Measurements from ENCODE around the gene TST.

TST gene

GRCh38 chr22:37019309-37020191 lies at the start of gene TST, which contains the start of gene MPST:
Gene TST (minus strand): TSS chr22:37019447. CDS start chr22:37018732, 715 bp downstream.
Gene MPST (plus strand): TSS chr22:37019742. CDS start chr22:37019837, 95 bp downstream.
- no peak for TF ChIP-seq CTCF (IDR thresholded peaks at IDR 0.05; ENCODE audit: control extremely low read depth, extremely low read depth, low read depth, missing control alignments)
- CTCF ChIA-PET = interaction anchor here (0.6 to 5.6 kb wide), 14 partner anchors 10 to 237 kb away, joined by 3 to 40 read pairs (median 7); partner anchors contain the start of gene KCTD17
- DNase-seq (ENCODE audit: extremely low spot score) = peak; percentile 87
- POLR2A ChIA-PET = interaction anchor here (0.6 to 1.0 kb wide), 2 partner anchors 107 to 1327 kb away, joined by 3 read pairs; no protein-coding TSS in a partner anchor

- no peak for DNase-seq (ENCODE audit: extremely low spot score)
- CTCF ChIA-PET = interaction anchor here (1.0 to 2.4 kb wide), 2 partner anchors 11 to 25 kb away, joined by 3 to 9 read pairs; no protein-coding TSS in a partner anchor
- TF ChIP-seq CTCF (IDR thresholded peaks at IDR 0.05; ENCODE audit: control extremely low read depth, extremely low read depth, low read depth, missing control alignments) = no peak
- POLR2A ChIA-PET = no interaction called here
Measured at GRCh38 chr22:37068859-37069258, 49.6 kb upstream of the TST start.

DNA sequence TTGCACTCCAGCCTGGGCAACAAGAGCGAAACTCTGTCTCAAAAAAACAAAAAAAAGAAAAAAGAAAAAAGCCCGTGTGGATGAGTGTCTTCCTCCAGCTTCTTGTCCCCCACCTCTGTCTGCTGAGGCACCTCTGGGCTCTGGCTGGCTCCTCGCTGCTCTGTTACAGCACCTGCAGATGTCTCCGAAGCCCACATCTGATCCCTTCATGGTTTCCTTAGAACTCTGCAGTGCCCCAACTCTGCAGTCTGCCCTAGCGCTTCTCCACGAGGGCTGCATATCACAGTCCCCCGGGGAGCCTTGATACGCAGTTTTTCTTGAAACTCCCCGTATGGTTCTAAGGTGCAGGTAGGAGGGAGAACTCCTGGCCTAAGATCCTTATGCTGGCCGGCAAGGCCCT lies 48.2 kb upstream of the TST start:
- no peak for DNase-seq (ENCODE audit: extremely low spot score)
- ChIA-PET POLR2A (no interaction called here), CTCF (no interaction called here)
- no peak for TF ChIP-seq CTCF (IDR thresholded peaks at IDR 0.05; ENCODE audit: control extremely low read depth, extremely low read depth, low read depth, missing control alignments)

- no peak for DNase-seq (ENCODE audit: extremely low spot score)
- ChIA-PET POLR2A (no interaction called here), CTCF (interaction anchor here (1.4 to 1.6 kb wide), 2 partner anchors 11 to 134 kb away, joined by 3 to 4 read pairs; no protein-coding TSS in a partner anchor)
- TF ChIP-seq CTCF (IDR thresholded peaks at IDR 0.05; ENCODE audit: control extremely low read depth, extremely low read depth, low read depth, missing control alignments) = no peak
Measured at GRCh38 chr22:37065961-37066360, 46.7 kb upstream of the TST start.

- CTCF ChIA-PET = interaction anchor here (1.0 to 1.6 kb wide), 3 partner anchors 10 to 134 kb away, joined by 3 to 4 read pairs (median 4); no protein-coding TSS in a partner anchor
- no peak for TF ChIP-seq CTCF (IDR thresholded peaks at IDR 0.05; ENCODE audit: control extremely low read depth, extremely low read depth, low read depth, missing control alignments)
- no peak for DNase-seq (ENCODE audit: extremely low spot score)
- POLR2A ChIA-PET = no interaction called here
Measured at GRCh38 chr22:37065180-37065579, 45.9 kb upstream of the TST start.

DNA sequence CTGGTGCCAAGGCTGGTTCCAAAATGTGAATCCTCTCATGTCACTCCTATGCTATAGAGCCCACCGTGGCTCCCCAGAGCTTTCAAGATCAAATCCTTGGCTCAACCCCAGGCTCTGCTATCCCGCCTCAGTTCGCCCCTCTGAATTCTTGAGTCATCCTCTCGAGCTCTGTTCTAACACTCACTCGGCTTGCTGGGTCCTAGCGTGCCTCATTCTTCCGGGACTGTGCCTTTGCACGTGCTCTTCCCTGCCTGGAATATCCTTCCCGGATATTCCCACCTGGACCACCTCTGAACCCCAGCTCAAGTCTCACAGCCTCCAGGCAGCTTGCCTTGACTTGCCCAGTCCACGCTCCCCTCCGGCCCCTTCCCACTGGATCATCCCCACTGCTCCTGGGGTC lies 45.3 kb upstream of the TST start:
- POLR2A ChIA-PET = no interaction called here

More for the DNA sequence above, 45.3 kb upstream of the TST start:
- no peak for DNase-seq (ENCODE audit: extremely low spot score)
- no peak for TF ChIP-seq CTCF (IDR thresholded peaks at IDR 0.05; ENCODE audit: control extremely low read depth, extremely low read depth, low read depth, missing control alignments)
- CTCF ChIA-PET = interaction anchor here (1.0 kb wide), 1 partner anchor 43 kb away, joined by 4 read pairs; no protein-coding TSS in a partner anchor
